SK-N-SH treated with all-trans-retinoic acid at 6 μM for 48 hours (cell line): Measurements from ENCODE around the gene SMNDC1.

Source experiments
- ESRRG ChIP-seq: fragments of 250-450 bp; sonication (Bioruptor Pico); IDR thresholded peaks from 2 replicates; pipeline ENCODE4 v1.6.1; 2021; ENCODE audit warnings: mild to moderate bottlenecking
- ZC3H10 ChIP-seq: fragments of 250-450 bp; sonication (Bioruptor Pico); IDR thresholded peaks from 2 replicates; pipeline ENCODE4 v1.5.1; 2021; ENCODE audit warnings: mild to moderate bottlenecking, moderate library complexity
- ZFP30 ChIP-seq: fragments of 450-650 bp; formaldehyde crosslinking; IDR thresholded peaks from 2 replicates; pipeline ENCODE4 v1.5.0; 2022; ENCODE audit warnings: mild to moderate bottlenecking, moderate library complexity
- TF ChIP-seq, protein P1 (sequence below): fragments of 250-450 bp; sonication (Bioruptor Pico); IDR thresholded peaks from 2 replicates; pipeline ENCODE4 v1.8.0; 2020; ENCODE audit warnings: mild to moderate bottlenecking, moderate library complexity, borderline replicate concordance
- TF ChIP-seq, protein P2 (sequence below): fragments of 250-450 bp; sonication (Bioruptor Pico); IDR thresholded peaks from 2 replicates; pipeline ENCODE4 v1.5.1; 2020; ENCODE audit warnings: low read depth, mild to moderate bottlenecking, moderate library complexity

DNA sequence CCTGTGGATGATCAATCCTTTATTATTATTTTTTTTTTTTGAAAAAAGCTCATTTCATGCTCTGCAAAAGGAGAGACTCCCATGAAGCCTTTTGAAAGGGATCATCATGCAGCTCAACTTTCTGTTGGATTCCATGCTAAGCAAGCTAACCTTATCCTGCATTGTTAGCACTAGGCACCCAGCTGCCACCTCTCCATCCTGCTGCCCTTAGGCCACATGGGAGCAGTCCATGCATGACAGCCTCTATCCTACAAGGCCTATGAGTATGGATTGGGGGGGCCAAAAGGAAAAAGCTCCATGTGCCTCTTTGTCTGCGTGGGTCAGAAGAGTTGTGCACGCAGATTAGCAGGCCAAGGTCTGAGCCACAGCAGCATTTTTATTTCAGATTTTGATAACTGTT lies 19.2 kb downstream of the SMNDC1 start:
- TF ChIP-seq, protein P1, sequence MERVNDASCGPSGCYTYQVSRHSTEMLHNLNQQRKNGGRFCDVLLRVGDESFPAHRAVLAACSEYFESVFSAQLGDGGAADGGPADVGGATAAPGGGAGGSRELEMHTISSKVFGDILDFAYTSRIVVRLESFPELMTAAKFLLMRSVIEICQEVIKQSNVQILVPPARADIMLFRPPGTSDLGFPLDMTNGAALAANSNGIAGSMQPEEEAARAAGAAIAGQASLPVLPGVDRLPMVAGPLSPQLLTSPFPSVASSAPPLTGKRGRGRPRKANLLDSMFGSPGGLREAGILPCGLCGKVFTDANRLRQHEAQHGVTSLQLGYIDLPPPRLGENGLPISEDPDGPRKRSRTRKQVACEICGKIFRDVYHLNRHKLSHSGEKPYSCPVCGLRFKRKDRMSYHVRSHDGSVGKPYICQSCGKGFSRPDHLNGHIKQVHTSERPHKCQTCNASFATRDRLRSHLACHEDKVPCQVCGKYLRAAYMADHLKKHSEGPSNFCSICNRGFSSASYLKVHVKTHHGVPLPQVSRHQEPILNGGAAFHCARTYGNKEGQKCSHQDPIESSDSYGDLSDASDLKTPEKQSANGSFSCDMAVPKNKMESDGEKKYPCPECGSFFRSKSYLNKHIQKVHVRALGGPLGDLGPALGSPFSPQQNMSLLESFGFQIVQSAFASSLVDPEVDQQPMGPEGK (CRISPR knock-in tag), result no peak
- TF ChIP-seq ZC3H10 (no peak), ESRRG (CRISPR knock-in tag) (no peak), ZFP30 (CRISPR knock-in tag) (no peak)
- TF ChIP-seq, protein P2, sequence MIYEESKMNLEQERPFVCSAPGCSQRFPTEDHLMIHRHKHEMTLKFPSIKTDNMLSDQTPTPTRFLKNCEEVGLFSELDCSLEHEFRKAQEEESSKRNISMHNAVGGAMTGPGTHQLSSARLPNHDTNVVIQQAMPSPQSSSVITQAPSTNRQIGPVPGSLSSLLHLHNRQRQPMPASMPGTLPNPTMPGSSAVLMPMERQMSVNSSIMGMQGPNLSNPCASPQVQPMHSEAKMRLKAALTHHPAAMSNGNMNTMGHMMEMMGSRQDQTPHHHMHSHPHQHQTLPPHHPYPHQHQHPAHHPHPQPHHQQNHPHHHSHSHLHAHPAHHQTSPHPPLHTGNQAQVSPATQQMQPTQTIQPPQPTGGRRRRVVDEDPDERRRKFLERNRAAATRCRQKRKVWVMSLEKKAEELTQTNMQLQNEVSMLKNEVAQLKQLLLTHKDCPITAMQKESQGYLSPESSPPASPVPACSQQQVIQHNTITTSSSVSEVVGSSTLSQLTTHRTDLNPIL, result no peak
